Muscle of back (tissue), 11 donors: Measurements from ENCODE around the gene HNF1B. TPM values are rescaled to one million over a fixed set of nuclear protein-coding genes. Genes with fewer than 3 reads are reported as not detected.

ENCODE experiments used
- DNase-seq, 3 donors: peaks; one replicate each; pipeline versions ENCODE4 v3.0.0 to v3.0.0-alpha.2; 2013
- polyA plus RNA-seq, 10 donors: library from polyadenylated mRNA; unstranded; fragments of 120-200 nt; gene quantifications; one replicate each; pipeline ENCODE4 v1.2.1, GENCODE V29; 2013; ENCODE audit not compliant: insufficient read length in 10 of 10

The HNF1B gene
- polyA plus RNA-seq, 10 donors: 0.04 to 0.14 (median 0.08) TPM; not detected in 6

DNA sequence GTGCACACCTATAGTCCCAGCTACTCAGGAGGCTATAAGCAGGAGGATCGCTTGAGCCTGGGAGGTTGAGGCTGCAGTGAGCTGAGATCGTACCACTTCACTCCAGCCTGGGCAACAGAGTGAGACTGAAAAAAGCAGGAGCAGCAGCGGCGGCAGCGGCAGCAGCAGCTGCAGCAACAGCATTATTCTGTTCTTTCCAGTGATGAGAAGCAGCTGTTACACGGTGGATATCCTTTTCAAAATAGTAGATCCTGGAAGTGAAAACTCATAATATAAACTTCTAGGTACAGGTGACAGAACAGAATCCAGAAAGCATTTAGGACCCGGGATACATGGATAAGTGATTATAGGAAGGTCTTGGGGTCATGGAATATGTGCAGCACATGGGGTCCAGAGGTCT lies 17.8 kb upstream of the HNF1B start:
- no peak for DNase-seq

DNA sequence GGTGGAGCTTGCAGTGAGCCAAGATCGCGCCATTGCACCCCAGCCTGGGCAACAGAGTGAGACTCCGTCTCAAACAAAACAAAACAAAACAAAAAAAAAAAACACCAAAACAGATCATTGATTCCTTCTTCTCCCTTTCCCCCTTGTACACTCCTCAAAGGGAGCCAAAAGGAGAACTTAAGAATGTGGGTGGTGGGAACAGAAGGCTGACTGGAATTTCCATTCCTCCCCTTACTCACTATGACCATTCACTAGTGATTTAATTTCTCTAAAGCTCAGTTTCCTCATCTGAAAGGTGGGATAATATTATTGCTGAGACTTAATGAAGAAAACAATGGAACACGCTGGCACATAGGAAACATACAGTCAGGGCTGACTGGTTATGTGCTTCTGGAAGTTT lies 17.1 kb upstream of the HNF1B start:
- no peak for DNase-seq

DNA sequence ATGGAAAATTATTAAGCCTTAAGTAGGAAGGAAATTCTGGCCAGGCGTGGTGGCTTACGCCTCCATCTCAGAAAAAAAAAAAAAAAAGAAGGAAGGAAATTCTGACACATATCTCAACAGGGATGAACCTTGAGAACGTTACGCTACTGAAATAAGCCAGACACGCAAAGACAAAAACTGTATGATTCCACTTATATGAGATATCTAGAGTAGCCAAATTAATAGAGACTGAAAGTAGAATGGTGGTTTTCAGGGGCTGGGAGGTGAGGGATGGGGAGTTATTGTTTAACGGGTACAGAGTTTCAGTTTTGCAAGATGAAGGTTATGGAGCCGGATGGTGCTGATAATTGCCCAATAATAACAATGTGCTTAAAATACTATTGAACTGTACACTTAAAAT lies 16.2 kb upstream of the HNF1B start:
- DNase-seq: no peak

DNA sequence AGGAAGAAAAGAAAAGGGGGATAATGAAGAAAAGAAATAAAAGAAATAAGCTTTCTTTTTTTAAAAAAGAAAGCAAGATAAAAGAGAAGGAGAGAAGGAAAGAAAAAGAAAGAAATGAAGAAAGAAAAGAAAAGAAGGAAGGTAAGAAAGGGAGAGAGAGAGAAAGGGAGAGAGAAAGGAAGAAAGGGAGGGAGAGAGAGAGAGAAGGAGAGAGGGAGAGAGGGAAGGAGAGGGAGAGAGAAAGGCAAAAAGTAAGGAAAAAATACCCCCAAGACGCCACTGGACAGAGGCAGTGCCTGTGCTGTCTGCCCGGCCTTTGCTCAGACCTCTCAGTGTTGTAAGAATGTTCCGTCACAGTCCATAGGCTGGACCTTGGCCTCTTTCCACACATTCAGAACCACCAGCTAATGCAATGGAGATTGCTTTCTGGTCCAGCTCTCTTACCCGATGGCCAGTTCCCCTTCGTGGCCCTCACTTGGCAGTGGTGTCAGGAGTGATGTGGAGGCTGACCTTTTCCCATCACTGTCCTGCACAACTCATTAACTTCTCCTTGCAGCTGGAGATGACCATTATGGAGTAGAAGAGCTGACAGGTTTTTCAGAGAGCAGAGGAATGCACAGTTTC lies 14.3 kb upstream of the HNF1B start:
- no peak for DNase-seq

DNA sequence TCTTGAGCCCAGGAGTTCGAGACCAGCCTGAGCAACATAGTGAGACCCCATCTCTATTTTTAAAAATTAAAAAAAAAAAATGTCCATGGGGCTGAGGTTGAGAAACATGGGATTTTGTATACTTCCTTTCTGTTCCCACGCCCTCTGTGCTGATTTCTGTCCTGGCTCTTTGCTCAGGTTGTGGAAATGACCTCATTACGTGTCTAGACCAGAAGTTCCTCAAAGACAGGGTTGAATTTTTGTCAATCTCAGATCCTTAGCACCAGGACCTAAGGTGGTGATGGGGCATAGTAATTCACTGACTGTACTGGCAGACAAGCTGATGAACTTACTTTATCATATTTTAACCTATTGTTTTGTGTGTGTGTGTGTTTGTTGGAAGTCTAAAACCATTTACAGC lies 11.2 kb upstream of the HNF1B start:
- DNase-seq: no peak

DNA sequence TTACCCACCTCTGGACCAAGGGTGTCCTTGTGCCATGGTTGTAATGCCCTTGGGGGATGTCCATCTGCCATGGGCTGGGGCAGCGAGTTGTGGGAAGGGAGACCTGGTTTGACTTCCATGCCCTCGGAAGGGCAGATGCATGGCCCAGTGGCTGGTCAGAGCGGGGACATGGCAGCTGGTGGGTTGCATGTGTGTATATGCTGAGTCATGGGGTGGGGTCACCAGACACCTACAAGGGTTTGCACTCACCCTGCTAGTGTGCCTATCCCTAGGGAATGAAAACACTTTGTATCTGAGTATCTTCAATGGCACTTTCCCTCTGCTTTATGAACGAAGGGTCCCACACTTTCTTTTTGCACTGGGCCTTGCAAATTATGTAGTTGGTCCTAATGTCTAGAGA lies 10.6 kb upstream of the HNF1B start:
- no peak for DNase-seq

DNA sequence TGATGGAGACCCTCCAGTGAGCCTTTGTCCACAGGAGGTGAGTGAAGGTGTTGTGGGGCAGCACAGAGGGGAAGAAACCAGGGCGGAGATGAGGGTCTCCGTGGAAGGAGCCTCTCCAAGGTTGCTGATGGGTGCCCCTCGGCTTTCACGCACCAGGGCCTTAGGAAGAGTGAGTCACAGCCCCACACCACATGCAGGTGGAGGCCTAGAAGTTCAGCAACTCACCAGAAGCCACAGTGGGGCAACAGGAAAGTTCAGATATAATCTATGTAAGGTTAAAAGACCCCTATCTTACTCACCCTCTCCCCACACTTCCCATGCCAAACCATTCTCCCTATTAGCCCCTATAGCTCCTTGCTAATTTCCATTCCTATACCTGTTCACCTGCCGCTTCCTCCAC lies 9.5 kb upstream of the HNF1B start:
- DNase-seq: no peak

DNA sequence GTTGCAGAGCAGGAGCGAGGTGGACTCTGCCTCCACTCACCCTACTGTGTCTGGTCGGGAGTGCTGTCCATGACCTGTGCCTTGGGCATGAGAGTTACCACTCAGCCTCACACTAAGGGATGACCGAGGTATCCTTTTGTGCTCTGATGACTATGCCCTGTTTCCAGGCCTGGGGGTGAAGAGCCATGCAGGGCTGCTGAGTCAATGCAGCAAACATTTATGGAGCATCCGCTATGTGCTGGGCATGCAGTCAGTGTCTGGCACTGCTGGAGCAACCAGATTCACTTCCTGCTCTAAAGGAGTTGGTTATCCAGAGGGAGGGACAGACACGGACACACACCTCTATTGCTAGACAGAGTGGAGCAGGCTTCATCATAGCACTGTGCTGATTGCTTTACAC lies 7.6 kb upstream of the HNF1B start:
- no peak for DNase-seq

DNA sequence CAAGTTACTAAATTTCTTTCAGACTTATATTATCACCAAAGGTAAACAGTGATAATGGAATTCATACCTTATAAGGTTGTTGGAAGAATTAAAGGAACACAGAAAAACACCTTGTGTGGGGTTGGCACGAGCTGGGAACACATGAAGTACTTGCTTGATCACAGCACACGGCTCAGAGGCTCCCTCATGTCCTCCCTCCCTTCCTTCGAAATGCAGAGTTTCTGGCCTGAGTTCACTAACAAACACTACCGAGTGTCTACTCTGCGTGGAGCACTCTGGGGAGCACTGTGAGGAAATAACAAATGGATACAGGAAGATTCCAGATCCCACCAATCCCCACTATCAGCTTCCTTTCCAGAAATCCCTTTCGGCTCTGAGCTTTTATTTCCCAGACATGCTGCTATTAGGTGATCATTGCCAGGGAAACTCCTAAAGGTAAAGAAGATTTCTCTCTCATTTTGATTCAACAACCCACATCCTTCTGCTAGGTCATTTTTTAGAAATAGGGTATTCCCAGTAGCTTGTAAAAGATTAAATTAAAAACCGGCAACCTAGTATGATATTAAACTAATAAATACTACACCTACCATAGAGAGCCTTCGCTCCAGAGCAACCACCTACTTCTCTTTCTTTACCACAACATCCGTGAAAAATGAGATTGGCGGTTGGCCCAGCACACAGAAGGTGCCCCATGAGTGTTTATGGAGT lies 6.1 kb upstream of the HNF1B start:
- DNase-seq: no peak

DNA sequence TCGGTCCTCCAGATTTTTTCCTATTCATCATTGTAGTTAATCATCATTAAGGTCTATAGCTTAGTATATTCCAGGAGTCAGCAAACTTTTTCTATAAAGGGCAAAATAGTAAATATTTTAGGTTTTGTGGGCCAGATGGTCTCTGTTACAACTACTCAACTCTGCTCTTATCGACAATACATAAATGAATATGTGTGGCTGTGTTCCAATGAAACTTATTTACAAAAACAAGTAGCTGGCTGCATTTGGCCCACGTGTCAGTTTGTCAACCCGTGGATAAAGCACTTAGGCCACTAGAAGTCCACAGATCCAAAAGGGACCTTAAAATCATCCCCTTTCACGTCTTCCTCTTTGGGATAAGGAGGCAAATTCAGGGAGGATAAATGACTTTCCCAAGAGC lies 5.4 kb upstream of the HNF1B start:
- DNase-seq: no peak

DNA sequence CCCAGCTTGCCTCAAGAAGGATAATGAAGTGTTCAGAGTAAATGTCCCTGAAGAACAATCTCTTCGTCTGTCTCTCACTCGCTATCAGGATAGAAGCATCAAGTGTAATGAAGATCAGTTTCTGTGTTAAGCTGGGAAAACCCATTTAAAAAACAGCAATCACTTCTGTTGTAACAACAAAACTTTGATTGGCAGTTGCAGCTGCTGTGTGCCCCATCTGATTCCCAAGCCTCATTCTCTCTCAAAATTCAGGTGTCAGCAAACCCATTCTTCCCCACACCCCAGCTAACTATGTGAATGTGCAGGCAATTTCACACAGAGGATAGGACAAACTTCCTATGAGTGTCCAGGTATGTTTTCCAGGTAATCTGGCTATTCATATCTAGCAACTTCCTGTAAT lies 2.4 kb upstream of the HNF1B start:
- no peak for DNase-seq

DNA sequence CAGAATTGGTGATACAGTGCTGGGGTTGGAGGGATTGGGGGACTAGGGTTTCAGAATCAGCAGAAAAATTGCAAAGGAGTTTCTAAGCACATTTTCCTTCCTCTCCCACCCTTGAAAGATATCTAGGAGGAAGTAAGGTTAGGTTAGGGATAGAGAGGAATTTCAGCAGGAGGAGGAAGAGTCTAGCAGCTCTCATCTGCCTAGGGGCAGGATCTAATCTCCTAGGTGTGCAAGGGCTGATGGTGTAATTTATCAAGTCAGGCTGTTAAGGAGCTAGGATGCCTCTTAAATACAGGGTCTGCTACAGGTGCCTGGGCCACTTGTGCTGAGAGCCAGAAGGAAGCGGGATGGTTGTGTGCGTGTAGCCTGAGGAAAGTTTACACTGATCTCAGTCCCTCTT lies 1.8 kb upstream of the HNF1B start:
- no peak for DNase-seq

DNA sequence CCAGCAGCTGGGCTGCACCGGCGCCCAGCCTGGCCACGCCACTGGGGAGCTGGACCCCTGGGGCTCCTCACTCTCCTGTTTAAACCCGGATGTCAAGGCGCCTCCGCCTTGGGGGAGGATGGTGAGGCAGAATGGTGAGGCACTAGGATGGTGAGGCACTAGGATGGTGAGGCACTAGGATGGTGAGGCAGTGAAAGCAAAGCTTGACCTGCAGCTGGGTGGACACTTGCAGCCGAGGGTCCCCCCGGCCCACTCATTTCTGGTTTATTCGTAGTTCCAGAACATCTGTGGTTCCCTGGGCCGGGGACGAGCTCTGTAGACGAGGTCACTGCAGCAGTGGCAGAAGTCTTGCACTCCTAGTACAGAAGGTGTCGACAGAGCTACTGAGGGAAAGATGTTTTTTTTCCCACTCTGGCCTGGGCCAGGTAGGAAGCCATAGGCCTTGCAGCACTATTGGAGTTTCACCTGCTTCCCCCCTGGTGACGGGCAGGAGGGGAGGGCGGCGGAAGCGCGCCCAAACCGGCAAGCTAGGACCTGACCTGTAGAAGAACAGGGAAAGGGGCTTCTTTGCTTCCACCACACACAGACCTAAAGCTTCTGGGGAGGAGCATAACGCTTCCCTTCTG lies 1.1 kb upstream of the HNF1B start:
- DNase-seq: no peak

DNA sequence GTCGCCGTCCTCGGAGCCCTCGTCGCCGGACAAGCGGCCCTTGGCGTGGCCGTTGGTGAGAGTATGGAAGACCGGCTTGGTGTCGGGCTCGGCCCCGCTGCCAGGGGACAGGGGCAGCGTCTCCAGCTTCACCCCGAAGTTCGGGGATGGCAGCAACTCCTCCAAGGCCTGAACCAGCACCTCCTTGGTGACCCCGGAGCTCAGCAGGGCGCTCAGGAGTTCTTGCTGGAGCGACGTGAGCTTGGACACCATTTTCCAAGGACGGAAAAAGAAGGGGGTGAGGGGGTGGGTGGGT lies 279 bp downstream of the HNF1B start:
- no peak for DNase-seq

DNA sequence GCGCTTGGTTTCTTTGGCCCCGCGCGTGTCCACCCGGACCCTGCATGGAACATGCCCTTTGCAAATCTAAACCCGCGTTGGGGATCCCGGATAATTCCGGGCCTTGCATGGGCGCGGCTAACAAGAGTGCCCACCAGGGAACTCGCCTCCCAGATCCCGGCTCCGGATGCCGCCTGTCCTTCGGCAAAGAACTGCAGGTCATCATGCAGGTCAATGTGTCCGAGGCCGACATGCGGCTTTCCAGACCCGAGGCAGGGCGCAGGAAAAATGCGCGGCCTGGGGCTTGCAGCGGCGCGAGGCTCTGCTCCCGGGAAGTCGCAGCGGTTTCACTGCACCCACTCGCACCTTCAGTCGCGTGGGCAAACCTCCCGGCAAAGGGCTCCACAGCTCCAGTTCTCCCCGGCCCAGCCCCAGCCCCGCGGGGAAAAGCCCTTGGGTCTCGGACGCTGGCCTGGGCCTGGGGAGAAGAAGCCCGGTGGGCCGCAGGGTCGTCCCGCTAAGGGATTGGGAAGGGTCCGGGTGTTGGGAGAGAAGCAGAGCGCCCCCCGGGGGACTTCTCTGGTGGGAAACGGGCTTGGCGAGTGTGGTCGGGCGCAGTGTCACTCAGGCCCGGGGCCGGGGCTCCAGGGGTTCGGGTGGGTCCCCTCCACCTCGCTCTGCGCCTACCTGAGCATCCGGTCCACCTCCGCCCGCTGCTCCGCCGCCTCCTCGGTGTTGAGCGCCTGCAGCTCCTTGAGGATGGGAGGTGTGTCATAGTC lies 805 bp downstream of the HNF1B start:
- DNase-seq: peak in 1 of 3 donors; percentile 26

DNA sequence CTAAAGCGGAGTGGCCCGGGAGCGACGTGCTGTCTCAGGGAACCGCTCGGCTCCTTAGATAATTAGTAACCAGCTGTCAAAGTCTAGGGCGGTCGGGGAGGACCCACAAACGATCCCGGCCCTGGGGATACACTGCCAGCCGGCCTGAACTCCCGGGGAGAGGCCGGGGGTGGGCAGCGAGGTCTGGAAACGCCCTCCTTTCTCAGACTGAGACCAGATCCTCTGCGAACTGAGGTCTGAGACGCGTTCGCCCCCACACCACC lies 1.3 kb downstream of the HNF1B start:
- DNase-seq: no peak

DNA sequence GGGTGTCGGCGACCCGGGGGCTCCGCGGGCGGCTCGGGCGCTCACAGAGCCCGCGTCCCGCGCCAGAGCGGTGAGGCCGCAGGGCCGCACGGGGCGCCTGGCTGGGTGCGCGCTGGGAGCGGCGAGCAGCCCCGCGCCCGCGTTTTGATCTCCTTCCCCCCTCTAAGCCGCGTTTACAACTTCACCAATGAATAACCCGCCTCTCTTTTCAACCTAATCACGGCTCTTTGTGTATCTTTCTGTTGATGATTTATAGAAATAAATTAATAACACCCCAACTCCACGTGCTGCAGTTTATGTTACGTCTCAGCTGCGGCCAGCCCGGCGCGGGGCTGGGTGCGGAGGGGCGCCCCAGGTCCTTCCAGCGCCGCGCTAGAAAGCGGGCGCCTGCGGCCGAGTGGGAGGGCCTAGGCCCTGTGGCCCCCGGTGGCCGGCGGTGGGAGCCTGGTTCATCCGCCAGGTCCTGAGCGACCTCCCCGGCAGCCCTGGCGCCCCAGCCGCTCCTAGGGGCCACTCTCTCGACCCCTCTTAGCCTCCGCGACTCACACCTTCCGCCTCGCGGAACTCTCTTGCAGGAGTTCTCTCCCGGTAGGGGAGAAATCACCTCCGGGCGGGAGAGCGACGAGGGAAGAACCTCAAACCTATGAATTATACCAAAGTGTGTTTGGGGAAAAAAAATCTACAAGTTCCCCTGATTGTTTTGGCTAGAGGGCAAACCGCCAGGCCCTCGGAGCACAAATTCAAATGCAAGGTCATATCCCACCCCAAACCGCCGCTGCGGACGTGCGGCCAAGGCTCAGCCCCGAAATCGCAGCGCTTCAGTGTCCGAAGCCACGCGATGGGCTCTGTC lies 1.9 kb downstream of the HNF1B start:
- peak in 1 of 3 donors; percentile 39 for DNase-seq

DNA sequence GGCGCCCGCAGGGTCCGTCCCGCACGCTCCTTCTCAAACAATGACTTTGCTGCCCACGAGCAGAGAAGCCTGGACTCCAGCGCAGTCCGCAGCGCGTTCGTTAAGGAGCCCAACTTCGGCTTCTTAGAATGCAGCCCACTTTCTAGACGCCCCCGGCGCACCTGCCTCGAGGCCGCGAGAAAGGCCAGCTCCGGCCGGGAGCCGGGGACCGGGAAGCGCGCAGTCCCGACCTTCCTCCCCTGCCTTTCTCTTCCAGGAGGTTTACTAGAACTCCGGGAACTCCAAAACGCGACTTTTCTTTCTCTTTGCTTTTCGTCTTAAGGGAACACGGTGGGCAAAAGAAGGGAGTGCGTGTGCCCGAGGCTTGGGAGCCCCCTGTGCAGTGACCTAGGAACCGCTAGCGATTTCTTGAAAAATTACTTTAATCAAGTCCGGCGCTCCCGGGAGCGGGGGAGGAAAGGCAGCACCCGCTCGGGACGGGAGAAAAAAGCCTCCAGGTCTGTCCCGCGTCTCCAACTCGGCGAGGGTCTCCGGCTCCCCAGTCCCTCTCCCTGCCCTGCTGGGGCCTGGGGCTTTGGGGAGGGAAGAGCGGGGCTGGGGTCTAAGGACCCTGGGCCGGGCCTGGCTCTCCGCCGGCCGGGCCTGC lies 2.6 kb downstream of the HNF1B start:
- peak in 2 of 3 donors; percentile 16 to 56 for DNase-seq

DNA sequence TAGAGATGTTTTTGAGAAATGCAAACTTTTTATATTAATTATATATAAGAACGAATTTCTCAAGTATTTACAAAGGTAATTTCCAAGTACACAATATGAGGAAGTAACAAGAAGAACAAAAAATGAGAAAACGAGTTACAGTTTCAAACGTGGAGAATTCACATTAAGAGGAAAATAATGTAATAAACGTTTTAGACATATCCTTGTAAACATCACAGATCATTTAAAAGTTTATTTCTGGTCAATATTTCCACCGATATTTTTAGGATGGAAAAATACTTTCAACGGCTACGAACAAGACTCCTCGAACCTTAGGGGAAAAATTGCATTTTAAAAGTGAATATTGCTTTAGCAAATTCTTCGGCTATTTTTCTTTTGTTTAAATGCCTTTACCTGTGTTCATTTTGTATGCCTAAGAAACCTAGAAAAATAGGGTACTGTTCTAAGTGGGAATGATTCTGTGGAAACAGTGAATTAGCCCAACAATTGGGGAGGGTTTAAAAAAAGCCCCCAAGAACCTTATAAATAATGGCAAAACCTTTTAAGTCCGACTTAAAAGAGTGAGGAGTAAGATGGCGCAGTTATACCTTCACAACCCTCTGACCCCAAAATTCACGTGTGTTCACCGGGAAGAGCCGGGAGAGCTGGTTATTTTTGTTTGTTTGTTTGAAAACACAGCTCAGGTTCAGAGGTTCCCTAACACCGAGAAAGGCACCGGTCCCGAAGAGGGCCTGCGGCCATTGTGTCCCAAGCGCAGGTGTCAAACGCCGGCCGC lies 3.3 kb downstream of the HNF1B start:
- DNase-seq: peak in 2 of 3 donors; percentile 10 to 52

DNA sequence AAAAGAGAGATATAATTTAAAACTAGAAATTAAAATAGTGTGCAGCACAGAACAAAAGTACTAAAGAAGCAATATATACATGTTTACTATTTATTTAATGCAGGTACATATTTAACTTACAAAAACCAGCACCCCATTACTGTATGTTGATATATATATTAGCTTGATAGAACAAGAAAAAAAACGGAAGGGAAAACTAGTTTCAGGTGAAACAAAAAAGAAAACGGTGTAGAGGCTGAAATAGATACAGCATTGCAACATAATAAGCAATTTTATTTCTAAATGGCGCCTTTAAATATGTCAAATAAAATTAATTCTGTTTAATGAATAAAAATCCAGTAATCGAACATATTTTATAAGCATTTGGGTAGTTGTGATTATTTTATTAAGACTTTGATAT lies 3.9 kb downstream of the HNF1B start:
- DNase-seq: peak in 1 of 3 donors; percentile 26

DNA sequence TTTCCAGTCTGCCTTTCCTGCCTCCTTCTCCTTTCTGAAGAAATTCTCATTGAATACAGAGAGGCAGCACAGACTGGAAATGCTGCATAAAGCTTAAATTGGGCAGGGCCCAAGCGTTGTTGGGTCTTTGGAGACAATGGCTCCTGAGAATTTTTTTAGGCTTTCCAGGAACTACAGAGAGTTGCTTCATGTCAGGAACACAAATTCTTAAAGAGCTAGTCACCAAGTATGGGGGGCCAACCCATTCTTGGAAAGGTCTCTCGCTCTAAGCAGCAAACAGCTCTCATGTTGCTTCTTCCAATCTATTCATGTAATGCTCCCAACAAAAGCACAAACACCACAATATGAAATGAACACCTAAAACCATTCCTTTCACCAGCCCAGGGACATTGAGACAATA lies 6.9 kb downstream of the HNF1B start:
- peak in 2 of 3 donors; percentile 9 to 18 for DNase-seq
